HEK293 (cell line): ENCODE measurements around the gene PPP1R8.

Experiments
- FEZF1 ChIP-seq: fragments of 450-650 bp; formaldehyde crosslinking; IDR thresholded peaks from 2 replicates; pipeline ENCODE4 v1.5.1; 2016; ENCODE audit warnings: missing biosample characterization, missing genetic modification characterization
- IKZF3 ChIP-seq: fragments of 450-650 bp; IDR thresholded peaks from 2 replicates; pipeline ENCODE4 v1.5.0; 2018; ENCODE audit warnings: missing biosample characterization, mild to moderate bottlenecking, missing genetic modification characterization, moderate library complexity
- OVOL3 ChIP-seq: fragments of 450-650 bp; formaldehyde crosslinking; IDR thresholded peaks from 2 replicates; pipeline ENCODE4 v1.5.1; 2016; ENCODE audit warnings: missing biosample characterization, missing genetic modification characterization
- PATZ1 ChIP-seq: fragments of 450-650 bp; formaldehyde crosslinking; IDR thresholded peaks from 2 replicates; pipeline ENCODE4 v1.5.1; 2016; ENCODE audit warnings: missing biosample characterization, missing genetic modification characterization
- SP3 ChIP-seq: fragments of 450-650 bp; formaldehyde crosslinking; IDR thresholded peaks from 2 replicates; pipeline ENCODE4 v1.5.1; 2016; ENCODE audit warnings: missing biosample characterization, missing genetic modification characterization
- YY1 ChIP-seq: fragments of 450-650 bp; formaldehyde crosslinking; IDR thresholded peaks from 2 replicates; pipeline ENCODE4 v1.5.1; 2018; ENCODE audit warnings: missing biosample characterization, missing genetic modification characterization
- ZBTB7A ChIP-seq: fragments of 450-650 bp; formaldehyde crosslinking; IDR thresholded peaks from 2 replicates; pipeline ENCODE4 v1.5.1; 2016; ENCODE audit warnings: low read depth, missing biosample characterization, missing genetic modification characterization
- ZIC2 ChIP-seq: fragments of 450-650 bp; formaldehyde crosslinking; IDR thresholded peaks from 2 replicates; pipeline ENCODE4 v1.5.1; 2016; ENCODE audit warnings: missing biosample characterization, missing genetic modification characterization
- ZNF132 ChIP-seq: fragments of 450-650 bp; formaldehyde crosslinking; IDR thresholded peaks from 2 replicates; pipeline ENCODE4 v1.5.1; 2017; ENCODE audit warnings: missing biosample characterization, missing genetic modification characterization, borderline replicate concordance
- ZNF140 ChIP-seq: fragments of 450-650 bp; formaldehyde crosslinking; IDR thresholded peaks from 2 replicates; pipeline ENCODE4 v1.5.1; 2016; ENCODE audit warnings: missing biosample characterization, missing genetic modification characterization
- ZNF16 ChIP-seq: fragments of 450-650 bp; formaldehyde crosslinking; IDR thresholded peaks from 2 replicates; pipeline ENCODE4 v1.5.1; 2016; ENCODE audit warnings: low read depth, missing biosample characterization, missing genetic modification characterization
- ZNF169 ChIP-seq: fragments of 450-650 bp; formaldehyde crosslinking; IDR thresholded peaks from 2 replicates; pipeline ENCODE4 v1.5.1; 2016; ENCODE audit warnings: missing biosample characterization, missing genetic modification characterization
- ZNF2 ChIP-seq: fragments of 450-650 bp; formaldehyde crosslinking; IDR thresholded peaks from 2 replicates; pipeline ENCODE4 v1.5.1; 2016; ENCODE audit warnings: missing biosample characterization, missing genetic modification characterization
- ZNF24 ChIP-seq: fragments of 450-650 bp; formaldehyde crosslinking; IDR thresholded peaks from 2 replicates; pipeline ENCODE4 v1.5.1; 2016; ENCODE audit warnings: missing biosample characterization, missing genetic modification characterization
- ZNF335 ChIP-seq: fragments of 450-650 bp; formaldehyde crosslinking; conservative IDR thresholded peaks from 2 replicates; pipeline ENCODE4 v1.5.1; 2016; ENCODE audit warnings: missing biosample characterization, missing genetic modification characterization
- ZNF398 ChIP-seq: fragments of 450-650 bp; formaldehyde crosslinking; IDR thresholded peaks from 2 replicates; pipeline ENCODE4 v1.5.1; 2017; ENCODE audit warnings: missing biosample characterization, missing genetic modification characterization
- ZNF404 ChIP-seq: fragments of 450-650 bp; formaldehyde crosslinking; IDR thresholded peaks from 2 replicates; pipeline ENCODE4 v1.5.1; 2017; ENCODE audit warnings: missing biosample characterization, missing genetic modification characterization
- ZNF501 ChIP-seq: fragments of 450-650 bp; formaldehyde crosslinking; IDR thresholded peaks from 2 replicates; pipeline ENCODE4 v1.5.1; 2016; ENCODE audit warnings: missing biosample characterization, missing genetic modification characterization
- ZNF518A ChIP-seq: fragments of 450-650 bp; formaldehyde crosslinking; conservative IDR thresholded peaks from 2 replicates; pipeline ENCODE4 v1.5.1; 2016; ENCODE audit warnings: low read depth, missing biosample characterization, missing genetic modification characterization
- ZNF571 ChIP-seq: fragments of 450-650 bp; formaldehyde crosslinking; IDR thresholded peaks from 2 replicates; pipeline ENCODE4 v1.5.0; 2017; ENCODE audit warnings: missing biosample characterization, missing genetic modification characterization
- ZNF777 ChIP-seq: fragments of 450-650 bp; formaldehyde crosslinking; IDR thresholded peaks from 2 replicates; pipeline ENCODE4 v1.5.1; 2017; ENCODE audit warnings: missing biosample characterization, missing genetic modification characterization, borderline replicate concordance
- ZNF843 ChIP-seq: fragments of 450-650 bp; formaldehyde crosslinking; IDR thresholded peaks from 2 replicates; pipeline ENCODE4 v1.5.1; 2016; ENCODE audit warnings: missing biosample characterization, missing genetic modification characterization
- TF ChIP-seq, protein P1 (sequence below): fragments of 450-650 bp; formaldehyde crosslinking; IDR thresholded peaks from 2 replicates; pipeline ENCODE4 v1.5.1; 2016; ENCODE audit warnings: missing biosample characterization, missing genetic modification characterization
- TF ChIP-seq, protein P2 (sequence below): fragments of 450-650 bp; formaldehyde crosslinking; IDR thresholded peaks from 2 replicates; pipeline ENCODE4 v1.5.1; 2017; ENCODE audit warnings: missing biosample characterization, mild to moderate bottlenecking, missing genetic modification characterization, moderate library complexity

PPP1R8 gene

GRCh38 chr1:27830621-27831440 lies at the start of gene PPP1R8 (continued):
- TF ChIP-seq, protein P1, sequence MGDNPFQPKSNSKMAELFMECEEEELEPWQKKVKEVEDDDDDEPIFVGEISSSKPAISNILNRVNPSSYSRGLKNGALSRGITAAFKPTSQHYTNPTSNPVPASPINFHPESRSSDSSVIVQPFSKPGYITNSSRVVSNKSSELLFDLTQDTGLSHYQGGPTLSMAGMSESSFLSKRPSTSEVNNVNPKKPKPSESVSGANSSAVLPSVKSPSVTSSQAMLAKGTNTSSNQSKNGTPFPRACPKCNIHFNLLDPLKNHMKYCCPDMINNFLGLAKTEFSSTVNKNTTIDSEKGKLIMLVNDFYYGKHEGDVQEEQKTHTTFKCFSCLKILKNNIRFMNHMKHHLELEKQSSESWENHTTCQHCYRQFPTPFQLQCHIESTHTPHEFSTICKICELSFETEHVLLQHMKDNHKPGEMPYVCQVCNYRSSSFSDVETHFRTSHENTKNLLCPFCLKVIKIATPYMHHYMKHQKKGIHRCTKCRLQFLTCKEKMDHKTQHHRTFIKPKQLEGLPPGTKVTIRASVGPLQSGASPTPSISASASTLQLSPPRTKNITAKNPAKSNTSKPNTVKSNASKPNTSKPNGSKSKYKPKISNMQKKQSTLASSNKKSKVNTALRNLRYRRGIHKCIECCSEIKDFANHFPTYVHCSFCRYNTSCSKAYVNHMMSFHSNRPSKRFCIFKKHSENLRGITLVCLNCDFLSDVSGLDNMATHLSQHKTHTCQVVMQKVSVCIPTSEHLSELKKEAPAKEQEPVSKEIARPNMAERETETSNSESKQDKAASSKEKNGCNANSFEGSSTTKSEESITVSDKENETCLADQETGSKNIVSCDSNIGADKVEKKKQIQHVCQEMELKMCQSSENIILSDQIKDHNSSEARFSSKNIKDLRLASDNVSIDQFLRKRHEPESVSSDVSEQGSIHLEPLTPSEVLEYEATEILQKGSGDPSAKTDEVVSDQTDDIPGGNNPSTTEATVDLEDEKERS (tag by site-specific recombination), result no peak
- TF ChIP-seq ZNF132 (tag by site-specific recombination), result no peak
- TF ChIP-seq ZNF24, result peak; percentile 59; the same call in 1 of the 2 replicates
- no peak for TF ChIP-seq ZNF404 (tag by site-specific recombination)
- peak; percentile 83 for TF ChIP-seq SP3 (tag by site-specific recombination)
- peak; percentile 85 for TF ChIP-seq ZNF335 (tag by site-specific recombination)
- TF ChIP-seq ZNF16, result no peak
- TF ChIP-seq ZNF571, result no peak
- no peak for TF ChIP-seq OVOL3 (tag by site-specific recombination)
- TF ChIP-seq FEZF1 (tag by site-specific recombination), result no peak
- peak; percentile 63; the same call in 1 of the 2 replicates for TF ChIP-seq ZNF501 (tag by site-specific recombination)
- TF ChIP-seq PATZ1 (tag by site-specific recombination), result peak; percentile 41; the same call in 1 of the 2 replicates
- no peak for TF ChIP-seq ZNF843 (tag by site-specific recombination)
- TF ChIP-seq ZNF140 (tag by site-specific recombination), result no peak
- no peak for TF ChIP-seq ZNF398 (tag by site-specific recombination)
- no peak for TF ChIP-seq ZNF169 (tag by site-specific recombination)
- peak; percentile 44; the same call in 1 of the 2 replicates for TF ChIP-seq ZNF518A (tag by site-specific recombination)
- peak; percentile 48; the same call in 1 of the 2 replicates for TF ChIP-seq ZIC2
- no peak for TF ChIP-seq ZNF777 (tag by site-specific recombination)
- TF ChIP-seq, protein P2, sequence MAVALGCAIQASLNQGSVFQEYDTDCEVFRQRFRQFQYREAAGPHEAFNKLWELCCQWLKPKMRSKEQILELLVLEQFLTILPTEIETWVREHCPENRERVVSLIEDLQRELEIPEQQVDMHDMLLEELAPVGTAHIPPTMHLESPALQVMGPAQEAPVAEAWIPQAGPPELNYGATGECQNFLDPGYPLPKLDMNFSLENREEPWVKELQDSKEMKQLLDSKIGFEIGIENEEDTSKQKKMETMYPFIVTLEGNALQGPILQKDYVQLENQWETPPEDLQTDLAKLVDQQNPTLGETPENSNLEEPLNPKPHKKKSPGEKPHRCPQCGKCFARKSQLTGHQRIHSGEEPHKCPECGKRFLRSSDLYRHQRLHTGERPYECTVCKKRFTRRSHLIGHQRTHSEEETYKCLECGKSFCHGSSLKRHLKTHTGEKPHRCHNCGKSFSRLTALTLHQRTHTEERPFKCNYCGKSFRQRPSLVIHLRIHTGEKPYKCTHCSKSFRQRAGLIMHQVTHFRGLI (tag by site-specific recombination), result peak; percentile 85
- peak; percentile 94 for TF ChIP-seq YY1 (tag by site-specific recombination)
- TF ChIP-seq IKZF3 (tag by site-specific recombination), result peak; percentile 57; the same call in 1 of the 2 replicates
- peak; percentile 46; the same call in 1 of the 2 replicates for TF ChIP-seq ZNF2 (tag by site-specific recombination)
- TF ChIP-seq ZBTB7A (tag by site-specific recombination), result peak; percentile 39; the same call in 1 of the 2 replicates
